ENCODE data around the gene THAP3. TPM values are rescaled to one million over a fixed set of nuclear protein-coding genes. Genes with fewer than 3 reads are reported as not detected.
"Not testable (repeated sequence)": the region's sequence is repeated elsewhere in the genome, so short reads cannot be mapped to it uniquely, and the experiment has no call there.

Gene THAP3
- total RNA-seq, 1 donor from 2014 or later: 29.4 TPM

- Histone ChIP-seq H3K36me3 (ENCODE audit: control insufficient read depth, insufficient read depth, low read length) (peaks cover 4% of the 10 kb centered on the region), H3K27me3 (ENCODE audit: control insufficient read depth, insufficient read depth, low read length) (no peaks in the 10 kb centered on the region), H3K4me3 (ENCODE audit: low read depth, low read length) (no peak overlapping the region)
- no peak for DNase-seq (ENCODE audit: low read depth)
- TF ChIP-seq CTCF (IDR thresholded peaks at IDR 0.05; ENCODE audit: insufficient read depth, low read length, poor library complexity, severe bottlenecking): no peak
Observed at GRCh38 chr1:6594977-6595740, 29.5 kb upstream of the THAP3 start.

GRCh38 chr1:6596351-6596750 is 28.3 kb upstream of the THAP3 start:
- no peak for TF ChIP-seq CTCF (IDR thresholded peaks at IDR 0.05; ENCODE audit: insufficient read depth, low read length, poor library complexity, severe bottlenecking)
- Histone ChIP-seq H3K36me3 (ENCODE audit: control insufficient read depth, insufficient read depth, low read length) (peaks cover 4% of the 10 kb centered on the region), H3K27me3 (ENCODE audit: control insufficient read depth, insufficient read depth, low read length) (no peaks in the 10 kb centered on the region), H3K4me3 (ENCODE audit: low read depth, low read length) (no peak overlapping the region)
- DNase-seq (ENCODE audit: low read depth): no peak

GRCh38 chr1:6596886-6597776 is 27.5 kb upstream of the THAP3 start:
- Histone ChIP-seq H3K4me3 (ENCODE audit: low read depth, low read length) (no peak overlapping the region), H3K36me3 (ENCODE audit: control insufficient read depth, insufficient read depth, low read length) (peaks cover 3% of the 10 kb centered on the region), H3K27me3 (ENCODE audit: control insufficient read depth, insufficient read depth, low read length) (no peaks in the 10 kb centered on the region)
- DNase-seq (ENCODE audit: low read depth): no peak
- TF ChIP-seq CTCF (IDR thresholded peaks at IDR 0.05; ENCODE audit: insufficient read depth, low read length, poor library complexity, severe bottlenecking): no peak

- Histone ChIP-seq H3K27me3 (ENCODE audit: control insufficient read depth, insufficient read depth, low read length) (no peaks in the 10 kb centered on the region), H3K36me3 (ENCODE audit: control insufficient read depth, insufficient read depth, low read length) (peaks cover 3% of the 10 kb centered on the region), H3K4me3 (ENCODE audit: low read depth, low read length) (no peak overlapping the region)
- no peak for DNase-seq (ENCODE audit: low read depth)
- no peak for TF ChIP-seq CTCF (IDR thresholded peaks at IDR 0.05; ENCODE audit: insufficient read depth, low read length, poor library complexity, severe bottlenecking)
Observed at GRCh38 chr1:6597777-6598131, 26.9 kb upstream of the THAP3 start.

- no peak overlapping the region for H3K4me3 ChIP-seq (ENCODE audit: low read depth, low read length)
- peaks cover 1% of the 10 kb centered on the region for H3K36me3 ChIP-seq (ENCODE audit: control insufficient read depth, insufficient read depth, low read length)
- no peak for TF ChIP-seq CTCF (IDR thresholded peaks at IDR 0.05; ENCODE audit: insufficient read depth, low read length, poor library complexity, severe bottlenecking)
- H3K27me3 ChIP-seq (ENCODE audit: control insufficient read depth, insufficient read depth, low read length): no peaks in the 10 kb centered on the region
- no peak for DNase-seq (ENCODE audit: low read depth)
Observed at GRCh38 chr1:6599141-6599975, 25.3 kb upstream of the THAP3 start.

GRCh38 chr1:6599991-6600390 is 24.7 kb upstream of the THAP3 start:
- H3K36me3 ChIP-seq (ENCODE audit: control insufficient read depth, insufficient read depth, low read length); DNase-seq (ENCODE audit: low read depth); H3K27me3 ChIP-seq (ENCODE audit: control insufficient read depth, insufficient read depth, low read length): not testable (repeated sequence)
- H3K4me3 ChIP-seq (ENCODE audit: low read depth, low read length): peak overlapping the region; percentile 69
